ENCODE measurements around the gene H19. TPM values are rescaled to one million over a fixed set of nuclear protein-coding genes. Genes with fewer than 3 reads are reported as not detected.

H19 gene
- polyA plus RNA-seq, 1 of the 3 experiments (the other 2 are of a cell fraction), result 3.7 TPM

DNA sequence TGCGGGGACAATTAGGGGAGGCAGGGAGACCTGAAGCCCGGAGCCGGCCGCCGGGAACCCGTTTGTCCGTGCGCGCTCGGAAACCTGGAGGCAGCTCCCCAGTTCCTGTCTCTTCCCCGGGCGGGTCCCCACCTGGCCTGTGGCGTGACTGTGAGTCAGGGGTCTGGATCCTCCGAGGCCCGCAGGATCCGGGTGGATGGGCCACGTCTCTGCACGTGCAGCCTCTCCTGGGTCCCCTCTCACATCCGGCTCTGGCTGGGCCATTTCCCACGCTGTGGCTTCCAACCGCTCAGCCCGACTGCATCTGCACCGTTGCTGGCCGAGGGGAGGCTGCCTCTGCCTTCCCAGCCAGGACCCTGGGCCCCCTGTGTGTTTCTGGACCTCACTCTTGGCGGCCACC lies 14.8 kb upstream of the H19 start:
- Histone ChIP-seq H3K9me2 (no peaks in the 10 kb centered on the region), H3K9ac (no peak overlapping the region), H3K36me3 (replicated peaks in 1 of 2; ENCODE audit: control insufficient read depth in 1 of 2, insufficient read depth in 2 of 2, low read length in 1 of 2) (no peaks in the 10 kb centered on the region), H3K27ac (ENCODE audit: low read depth in 2 of 2, low read length in 1 of 2) (no peak overlapping the region), H3K4me3 (ENCODE audit: low read depth in 2 of 2, low read length in 1 of 2) (no peak overlapping the region), H3K9me3 (no peaks in the 10 kb centered on the region), H4K20me1 (ENCODE audit: insufficient read depth) (no peaks in the 10 kb centered on the region), H2AFZ (ENCODE audit: low read depth) (no peak overlapping the region), H3K4me2 (no peak overlapping the region), H3K79me2 (ENCODE audit: insufficient read depth) (no peaks in the 10 kb centered on the region), H3K27me3 (ENCODE audit: insufficient read depth) (no peaks in the 10 kb centered on the region), H3K4me1 (ENCODE audit: control insufficient read depth in 1 of 2, insufficient read depth in 2 of 2, low read depth in 1 of 2, low read length in 1 of 2) (no peaks in the 10 kb centered on the region), H3F3A (replicated peaks; ENCODE audit: insufficient read depth) (no peaks in the 10 kb centered on the region)
- no CpG with 5 or more reads among the region's 25 CpGs for WGBS (ENCODE audit: low lambda C conversion rate)
- TF ChIP-seq RFX5 (IDR thresholded peaks at IDR 0.05; ENCODE audit: low read length), result no peak
- no peak for TF ChIP-seq YY1 (IDR thresholded peaks at IDR 0.05; ENCODE audit: low read depth)
- no peak for TF ChIP-seq SIN3A (IDR thresholded peaks at IDR 0.05; ENCODE audit: borderline replicate concordance, low read depth, low read length)
- TF ChIP-seq GABPA (IDR thresholded peaks at IDR 0.05; ENCODE audit: low read depth), result no peak
- no peak for TF ChIP-seq POLR2AphosphoS5 (IDR thresholded peaks at IDR 0.05; ENCODE audit: low read depth, low read length)
- no peak for TF ChIP-seq TCF12 (IDR thresholded peaks at IDR 0.05)
- no peak for TF ChIP-seq JUND (IDR thresholded peaks at IDR 0.05)
- no peak for TF ChIP-seq GATA2 (CRISPR knock-in tag; IDR thresholded peaks at IDR 0.05)
- no peak for TF ChIP-seq EP300 (IDR thresholded peaks at IDR 0.05; ENCODE audit: borderline replicate concordance in 1 of 2, low read depth in 1 of 2, low read length in 1 of 2)
- no peak for TF ChIP-seq RXRA (IDR thresholded peaks at IDR 0.05; ENCODE audit: borderline replicate concordance, low read depth)
- TF ChIP-seq RCOR1 (IDR thresholded peaks at IDR 0.05; ENCODE audit: low read length), result no peak
- TF ChIP-seq CHD2 (IDR thresholded peaks at IDR 0.05; ENCODE audit: low read length, partially characterized antibody), result no peak
- TF ChIP-seq TEAD4 (IDR thresholded peaks at IDR 0.05; ENCODE audit: borderline replicate concordance, insufficient read depth), result no peak
- TF ChIP-seq, protein P1, sequence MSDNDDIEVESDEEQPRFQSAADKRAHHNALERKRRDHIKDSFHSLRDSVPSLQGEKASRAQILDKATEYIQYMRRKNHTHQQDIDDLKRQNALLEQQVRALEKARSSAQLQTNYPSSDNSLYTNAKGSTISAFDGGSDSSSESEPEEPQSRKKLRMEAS (IDR thresholded peaks at IDR 0.05; ENCODE audit: low read depth), result no peak
- no peak for TF ChIP-seq NRF1 (IDR thresholded peaks at IDR 0.05; ENCODE audit: low read depth, low read length)
- DNase-seq, result no peak
- CTCF ChIA-PET, result no interaction called here
- POLR2A ChIA-PET, result no interaction called here

DNA sequence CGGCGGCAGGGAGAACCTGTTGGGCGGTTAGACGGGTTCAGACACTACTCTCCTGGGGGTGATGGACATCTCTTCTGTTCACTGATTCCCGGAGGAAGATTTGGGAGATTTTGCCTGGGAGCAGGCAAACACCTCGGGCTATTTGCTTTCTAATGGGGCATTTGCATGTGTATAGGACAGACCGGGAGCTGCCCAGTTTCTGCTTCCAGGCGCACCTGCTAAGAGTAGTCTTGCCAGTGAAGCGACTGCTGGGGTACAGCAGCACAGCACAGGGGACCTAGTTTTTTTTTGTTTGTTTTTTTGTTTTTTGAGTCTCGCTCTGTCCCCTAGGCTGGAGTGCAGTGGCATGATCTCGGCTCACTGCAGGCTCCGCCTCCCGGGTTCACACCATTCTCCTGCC lies 6.8 kb upstream of the H19 start:
- no CpG with 5 or more reads among the region's 13 CpGs for WGBS (ENCODE audit: low lambda C conversion rate)
- DNase-seq, result no peak
- Histone ChIP-seq H3K36me3 (replicated peaks in 1 of 2; ENCODE audit: control insufficient read depth in 1 of 2, insufficient read depth in 2 of 2, low read length in 1 of 2) (no peaks in the 10 kb centered on the region), H3F3A (replicated peaks; ENCODE audit: insufficient read depth) (no peaks in the 10 kb centered on the region), H3K4me1 (ENCODE audit: control insufficient read depth in 1 of 2, insufficient read depth in 2 of 2, low read depth in 1 of 2, low read length in 1 of 2) (no peaks in the 10 kb centered on the region), H3K9me2 (no peaks in the 10 kb centered on the region), H3K4me2 (no peak overlapping the region), H3K4me3 (ENCODE audit: low read depth in 2 of 2, low read length in 1 of 2) (no peak overlapping the region), H3K9me3 (no peaks in the 10 kb centered on the region), H3K27me3 (ENCODE audit: insufficient read depth) (no peaks in the 10 kb centered on the region), H4K20me1 (ENCODE audit: insufficient read depth) (no peaks in the 10 kb centered on the region), H3K27ac (ENCODE audit: low read depth in 2 of 2, low read length in 1 of 2) (no peak overlapping the region), H2AFZ (ENCODE audit: low read depth) (no peak overlapping the region), H3K9ac (no peak overlapping the region), H3K79me2 (ENCODE audit: insufficient read depth) (no peaks in the 10 kb centered on the region)
- TF ChIP-seq ELF1 (IDR thresholded peaks at IDR 0.05) (no peak), MXI1 (IDR thresholded peaks at IDR 0.05; ENCODE audit: low read depth, low read length) (no peak), RCOR1 (IDR thresholded peaks at IDR 0.05; ENCODE audit: low read length) (no peak), RAD21 (IDR thresholded peaks at IDR 0.05; ENCODE audit: low read length) (no peak)
- TF ChIP-seq, protein P2, sequence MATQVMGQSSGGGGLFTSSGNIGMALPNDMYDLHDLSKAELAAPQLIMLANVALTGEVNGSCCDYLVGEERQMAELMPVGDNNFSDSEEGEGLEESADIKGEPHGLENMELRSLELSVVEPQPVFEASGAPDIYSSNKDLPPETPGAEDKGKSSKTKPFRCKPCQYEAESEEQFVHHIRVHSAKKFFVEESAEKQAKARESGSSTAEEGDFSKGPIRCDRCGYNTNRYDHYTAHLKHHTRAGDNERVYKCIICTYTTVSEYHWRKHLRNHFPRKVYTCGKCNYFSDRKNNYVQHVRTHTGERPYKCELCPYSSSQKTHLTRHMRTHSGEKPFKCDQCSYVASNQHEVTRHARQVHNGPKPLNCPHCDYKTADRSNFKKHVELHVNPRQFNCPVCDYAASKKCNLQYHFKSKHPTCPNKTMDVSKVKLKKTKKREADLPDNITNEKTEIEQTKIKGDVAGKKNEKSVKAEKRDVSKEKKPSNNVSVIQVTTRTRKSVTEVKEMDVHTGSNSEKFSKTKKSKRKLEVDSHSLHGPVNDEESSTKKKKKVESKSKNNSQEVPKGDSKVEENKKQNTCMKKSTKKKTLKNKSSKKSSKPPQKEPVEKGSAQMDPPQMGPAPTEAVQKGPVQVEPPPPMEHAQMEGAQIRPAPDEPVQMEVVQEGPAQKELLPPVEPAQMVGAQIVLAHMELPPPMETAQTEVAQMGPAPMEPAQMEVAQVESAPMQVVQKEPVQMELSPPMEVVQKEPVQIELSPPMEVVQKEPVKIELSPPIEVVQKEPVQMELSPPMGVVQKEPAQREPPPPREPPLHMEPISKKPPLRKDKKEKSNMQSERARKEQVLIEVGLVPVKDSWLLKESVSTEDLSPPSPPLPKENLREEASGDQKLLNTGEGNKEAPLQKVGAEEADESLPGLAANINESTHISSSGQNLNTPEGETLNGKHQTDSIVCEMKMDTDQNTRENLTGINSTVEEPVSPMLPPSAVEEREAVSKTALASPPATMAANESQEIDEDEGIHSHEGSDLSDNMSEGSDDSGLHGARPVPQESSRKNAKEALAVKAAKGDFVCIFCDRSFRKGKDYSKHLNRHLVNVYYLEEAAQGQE (IDR thresholded peaks at IDR 0.05; ENCODE audit: low read depth, low read length), result no peak
- TF ChIP-seq, protein P3, sequence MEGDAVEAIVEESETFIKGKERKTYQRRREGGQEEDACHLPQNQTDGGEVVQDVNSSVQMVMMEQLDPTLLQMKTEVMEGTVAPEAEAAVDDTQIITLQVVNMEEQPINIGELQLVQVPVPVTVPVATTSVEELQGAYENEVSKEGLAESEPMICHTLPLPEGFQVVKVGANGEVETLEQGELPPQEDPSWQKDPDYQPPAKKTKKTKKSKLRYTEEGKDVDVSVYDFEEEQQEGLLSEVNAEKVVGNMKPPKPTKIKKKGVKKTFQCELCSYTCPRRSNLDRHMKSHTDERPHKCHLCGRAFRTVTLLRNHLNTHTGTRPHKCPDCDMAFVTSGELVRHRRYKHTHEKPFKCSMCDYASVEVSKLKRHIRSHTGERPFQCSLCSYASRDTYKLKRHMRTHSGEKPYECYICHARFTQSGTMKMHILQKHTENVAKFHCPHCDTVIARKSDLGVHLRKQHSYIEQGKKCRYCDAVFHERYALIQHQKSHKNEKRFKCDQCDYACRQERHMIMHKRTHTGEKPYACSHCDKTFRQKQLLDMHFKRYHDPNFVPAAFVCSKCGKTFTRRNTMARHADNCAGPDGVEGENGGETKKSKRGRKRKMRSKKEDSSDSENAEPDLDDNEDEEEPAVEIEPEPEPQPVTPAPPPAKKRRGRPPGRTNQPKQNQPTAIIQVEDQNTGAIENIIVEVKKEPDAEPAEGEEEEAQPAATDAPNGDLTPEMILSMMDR (IDR thresholded peaks at IDR 0.05), result no peak
- POLR2A ChIA-PET, result no interaction called here
- CTCF ChIA-PET, result interaction anchor here (0.7 to 6.1 kb wide), 9 partner anchors 25 to 352 kb away, joined by 3 to 148 read pairs (median 5); partner anchors contain the start of genes SYT8 and TNNI2
